ENCODE data around the gene GPR146. TPM values are rescaled to one million over a fixed set of nuclear protein-coding genes. Genes with fewer than 3 reads are reported as not detected.
A peak's percentile ranks its signal among the peaks of the same experiment; 100 is the strongest.

GPR146 gene
- total RNA-seq, 1 experiment from 2014 or later, result 0.92 TPM

DNA sequence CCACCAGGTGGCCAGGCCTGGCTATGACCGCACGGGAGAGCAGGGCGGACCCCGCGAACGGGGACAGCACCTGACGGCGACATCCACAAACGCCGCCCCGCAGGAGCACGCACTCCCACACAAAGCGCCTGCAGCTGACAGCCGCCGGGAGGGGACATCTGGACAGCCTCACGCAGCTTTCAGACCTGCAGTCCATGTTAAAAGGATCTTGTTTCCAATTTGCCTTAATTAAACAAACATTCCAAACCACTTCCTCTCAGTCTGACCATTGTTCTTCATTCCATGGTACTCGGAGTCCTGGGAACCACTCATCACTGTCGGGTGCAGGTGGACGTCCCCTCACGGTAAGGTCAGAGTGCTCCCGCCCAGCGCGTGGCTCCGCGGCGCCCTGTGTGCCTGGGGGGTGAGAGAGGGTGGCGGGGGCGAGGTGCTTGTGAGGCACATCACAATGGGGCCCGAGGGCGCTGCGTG, 37.6 kb downstream of the GPR146 start:
- no peaks in the 10 kb centered on the region for H3K9me3 Mint-ChIP-seq
- DNase-seq (ENCODE audit: low spot score) (no peak), ATAC-seq (no peak)
- H3K4me3 Mint-ChIP-seq, result no peak overlapping the region
- CTCF ChIA-PET, result interaction anchor here (1.1 to 1.4 kb wide), 2 partner anchors 16 to 42 kb away, joined by 3 read pairs; no protein-coding TSS in a partner anchor
- no peaks in the 10 kb centered on the region for H3K36me3 Mint-ChIP-seq
- peak overlapping the region; percentile 75 for H3K27ac Mint-ChIP-seq
- peaks cover under 1% of the 10 kb centered on the region for H3K4me1 Mint-ChIP-seq
- TF ChIP-seq GTF2I (CRISPR knock-in tag; conservative IDR thresholded peaks at IDR 0.05) (no peak), HMGA2 (CRISPR knock-in tag; IDR thresholded peaks at IDR 0.05) (no peak), ZNF138 (CRISPR knock-in tag; conservative IDR thresholded peaks at IDR 0.05) (no peak), ATF1 (CRISPR knock-in tag; IDR thresholded peaks at IDR 0.05) (no peak), MYBL2 (CRISPR knock-in tag; IDR thresholded peaks at IDR 0.05) (no peak), ZNF416 (CRISPR knock-in tag; IDR thresholded peaks at IDR 0.05) (no peak), SMAD4 (CRISPR knock-in tag; IDR thresholded peaks at IDR 0.05) (no peak)
- TF ChIP-seq, protein P1, sequence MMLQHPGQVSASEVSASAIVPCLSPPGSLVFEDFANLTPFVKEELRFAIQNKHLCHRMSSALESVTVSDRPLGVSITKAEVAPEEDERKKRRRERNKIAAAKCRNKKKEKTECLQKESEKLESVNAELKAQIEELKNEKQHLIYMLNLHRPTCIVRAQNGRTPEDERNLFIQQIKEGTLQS (CRISPR knock-in tag; conservative IDR thresholded peaks at IDR 0.05), result no peak
- TF ChIP-seq, protein P2, sequence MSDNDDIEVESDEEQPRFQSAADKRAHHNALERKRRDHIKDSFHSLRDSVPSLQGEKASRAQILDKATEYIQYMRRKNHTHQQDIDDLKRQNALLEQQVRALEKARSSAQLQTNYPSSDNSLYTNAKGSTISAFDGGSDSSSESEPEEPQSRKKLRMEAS (CRISPR knock-in tag; IDR thresholded peaks at IDR 0.05), result no peak
- TF ChIP-seq, protein P3, sequence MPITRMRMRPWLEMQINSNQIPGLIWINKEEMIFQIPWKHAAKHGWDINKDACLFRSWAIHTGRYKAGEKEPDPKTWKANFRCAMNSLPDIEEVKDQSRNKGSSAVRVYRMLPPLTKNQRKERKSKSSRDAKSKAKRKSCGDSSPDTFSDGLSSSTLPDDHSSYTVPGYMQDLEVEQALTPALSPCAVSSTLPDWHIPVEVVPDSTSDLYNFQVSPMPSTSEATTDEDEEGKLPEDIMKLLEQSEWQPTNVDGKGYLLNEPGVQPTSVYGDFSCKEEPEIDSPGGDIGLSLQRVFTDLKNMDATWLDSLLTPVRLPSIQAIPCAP (CRISPR knock-in tag; IDR thresholded peaks at IDR 0.05), result no peak
- TF ChIP-seq, protein P4, sequence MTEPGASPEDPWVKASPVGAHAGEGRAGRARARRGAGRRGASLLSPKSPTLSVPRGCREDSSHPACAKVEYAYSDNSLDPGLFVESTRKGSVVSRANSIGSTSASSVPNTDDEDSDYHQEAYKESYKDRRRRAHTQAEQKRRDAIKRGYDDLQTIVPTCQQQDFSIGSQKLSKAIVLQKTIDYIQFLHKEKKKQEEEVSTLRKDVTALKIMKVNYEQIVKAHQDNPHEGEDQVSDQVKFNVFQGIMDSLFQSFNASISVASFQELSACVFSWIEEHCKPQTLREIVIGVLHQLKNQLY (CRISPR knock-in tag; IDR thresholded peaks at IDR 0.05), result no peak
- TF ChIP-seq, protein P5, sequence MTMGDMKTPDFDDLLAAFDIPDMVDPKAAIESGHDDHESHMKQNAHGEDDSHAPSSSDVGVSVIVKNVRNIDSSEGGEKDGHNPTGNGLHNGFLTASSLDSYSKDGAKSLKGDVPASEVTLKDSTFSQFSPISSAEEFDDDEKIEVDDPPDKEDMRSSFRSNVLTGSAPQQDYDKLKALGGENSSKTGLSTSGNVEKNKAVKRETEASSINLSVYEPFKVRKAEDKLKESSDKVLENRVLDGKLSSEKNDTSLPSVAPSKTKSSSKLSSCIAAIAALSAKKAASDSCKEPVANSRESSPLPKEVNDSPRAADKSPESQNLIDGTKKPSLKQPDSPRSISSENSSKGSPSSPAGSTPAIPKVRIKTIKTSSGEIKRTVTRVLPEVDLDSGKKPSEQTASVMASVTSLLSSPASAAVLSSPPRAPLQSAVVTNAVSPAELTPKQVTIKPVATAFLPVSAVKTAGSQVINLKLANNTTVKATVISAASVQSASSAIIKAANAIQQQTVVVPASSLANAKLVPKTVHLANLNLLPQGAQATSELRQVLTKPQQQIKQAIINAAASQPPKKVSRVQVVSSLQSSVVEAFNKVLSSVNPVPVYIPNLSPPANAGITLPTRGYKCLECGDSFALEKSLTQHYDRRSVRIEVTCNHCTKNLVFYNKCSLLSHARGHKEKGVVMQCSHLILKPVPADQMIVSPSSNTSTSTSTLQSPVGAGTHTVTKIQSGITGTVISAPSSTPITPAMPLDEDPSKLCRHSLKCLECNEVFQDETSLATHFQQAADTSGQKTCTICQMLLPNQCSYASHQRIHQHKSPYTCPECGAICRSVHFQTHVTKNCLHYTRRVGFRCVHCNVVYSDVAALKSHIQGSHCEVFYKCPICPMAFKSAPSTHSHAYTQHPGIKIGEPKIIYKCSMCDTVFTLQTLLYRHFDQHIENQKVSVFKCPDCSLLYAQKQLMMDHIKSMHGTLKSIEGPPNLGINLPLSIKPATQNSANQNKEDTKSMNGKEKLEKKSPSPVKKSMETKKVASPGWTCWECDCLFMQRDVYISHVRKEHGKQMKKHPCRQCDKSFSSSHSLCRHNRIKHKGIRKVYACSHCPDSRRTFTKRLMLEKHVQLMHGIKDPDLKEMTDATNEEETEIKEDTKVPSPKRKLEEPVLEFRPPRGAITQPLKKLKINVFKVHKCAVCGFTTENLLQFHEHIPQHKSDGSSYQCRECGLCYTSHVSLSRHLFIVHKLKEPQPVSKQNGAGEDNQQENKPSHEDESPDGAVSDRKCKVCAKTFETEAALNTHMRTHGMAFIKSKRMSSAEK (CRISPR knock-in tag; IDR thresholded peaks at IDR 0.05; ENCODE audit: borderline replicate concordance), result no peak
- TF ChIP-seq, protein P6, sequence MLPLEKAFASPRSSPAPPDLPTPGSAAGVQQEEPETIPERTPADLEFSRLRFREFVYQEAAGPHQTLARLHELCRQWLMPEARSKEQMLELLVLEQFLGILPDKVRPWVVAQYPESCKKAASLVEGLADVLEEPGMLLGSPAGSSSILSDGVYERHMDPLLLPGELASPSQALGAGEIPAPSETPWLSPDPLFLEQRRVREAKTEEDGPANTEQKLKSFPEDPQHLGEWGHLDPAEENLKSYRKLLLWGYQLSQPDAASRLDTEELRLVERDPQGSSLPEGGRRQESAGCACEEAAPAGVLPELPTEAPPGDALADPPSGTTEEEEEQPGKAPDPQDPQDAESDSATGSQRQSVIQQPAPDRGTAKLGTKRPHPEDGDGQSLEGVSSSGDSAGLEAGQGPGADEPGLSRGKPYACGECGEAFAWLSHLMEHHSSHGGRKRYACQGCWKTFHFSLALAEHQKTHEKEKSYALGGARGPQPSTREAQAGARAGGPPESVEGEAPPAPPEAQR (CRISPR knock-in tag; IDR thresholded peaks at IDR 0.05), result no peak
- H3K27me3 Mint-ChIP-seq (ENCODE audit: low read depth), result no peaks in the 10 kb centered on the region
- POLR2A ChIA-PET, result no interaction called here

DNA sequence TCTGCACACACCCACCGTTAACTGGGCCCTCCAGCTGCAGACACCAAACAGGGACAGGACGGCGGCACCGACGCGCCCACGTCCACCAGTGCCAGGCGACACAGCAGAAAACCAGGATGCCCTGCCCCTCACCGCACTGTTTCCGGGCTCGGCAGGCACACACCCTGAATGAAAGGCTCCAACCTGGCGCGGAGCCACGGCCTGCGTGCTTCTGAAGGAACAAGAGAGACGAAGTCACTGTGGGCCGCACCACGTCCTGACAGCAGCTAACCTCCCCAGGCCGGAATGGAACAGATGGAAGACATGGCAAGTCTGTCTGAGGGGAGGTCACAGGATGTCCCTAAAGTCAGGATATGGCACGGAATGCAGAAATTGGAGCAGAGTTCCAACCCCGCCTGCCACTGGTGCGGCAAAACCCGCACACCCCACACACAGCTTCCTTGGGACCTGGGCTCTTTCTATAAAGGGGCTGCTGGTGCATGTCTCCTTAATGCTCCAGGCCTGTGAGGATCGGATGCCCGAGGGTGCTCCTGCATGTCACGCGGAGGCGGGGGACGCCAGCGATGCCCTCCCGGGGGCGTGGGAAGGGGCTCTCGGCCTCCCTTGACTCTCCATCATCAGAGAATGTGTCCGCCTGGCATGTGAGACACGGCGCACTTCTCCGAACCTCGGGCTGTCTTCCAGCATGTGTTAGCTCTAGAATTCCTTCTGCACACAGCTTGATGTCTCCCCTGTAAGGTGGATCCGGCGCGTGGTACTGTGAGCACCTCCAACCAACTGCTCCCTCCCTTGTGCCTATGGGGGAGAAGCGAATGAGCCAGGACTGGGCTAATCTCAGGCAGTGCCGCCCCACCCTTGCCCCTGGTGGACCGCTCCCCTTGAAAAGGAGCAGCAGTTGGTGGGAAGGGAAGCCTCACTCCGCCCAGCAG, 39.6 kb downstream of the GPR146 start:
- DNase-seq (ENCODE audit: low spot score), result no peak
- ATAC-seq, result no peak
- H3K4me3 Mint-ChIP-seq, result no peak overlapping the region
- CTCF ChIA-PET, result interaction anchor here (1.0 kb wide), 1 partner anchor 18 kb away, joined by 4 read pairs; no protein-coding TSS in a partner anchor
- peaks cover 19% of the 10 kb centered on the region for H3K4me1 Mint-ChIP-seq
- TF ChIP-seq, protein P7, sequence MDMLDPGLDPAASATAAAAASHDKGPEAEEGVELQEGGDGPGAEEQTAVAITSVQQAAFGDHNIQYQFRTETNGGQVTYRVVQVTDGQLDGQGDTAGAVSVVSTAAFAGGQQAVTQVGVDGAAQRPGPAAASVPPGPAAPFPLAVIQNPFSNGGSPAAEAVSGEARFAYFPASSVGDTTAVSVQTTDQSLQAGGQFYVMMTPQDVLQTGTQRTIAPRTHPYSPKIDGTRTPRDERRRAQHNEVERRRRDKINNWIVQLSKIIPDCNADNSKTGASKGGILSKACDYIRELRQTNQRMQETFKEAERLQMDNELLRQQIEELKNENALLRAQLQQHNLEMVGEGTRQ (CRISPR knock-in tag; IDR thresholded peaks at IDR 0.05), result no peak
- TF ChIP-seq FOXJ3 (CRISPR knock-in tag; IDR thresholded peaks at IDR 0.05; ENCODE audit: borderline replicate concordance), result no peak
- no peak for TF ChIP-seq JAZF1 (CRISPR knock-in tag; IDR thresholded peaks at IDR 0.05)
- TF ChIP-seq, protein P8, sequence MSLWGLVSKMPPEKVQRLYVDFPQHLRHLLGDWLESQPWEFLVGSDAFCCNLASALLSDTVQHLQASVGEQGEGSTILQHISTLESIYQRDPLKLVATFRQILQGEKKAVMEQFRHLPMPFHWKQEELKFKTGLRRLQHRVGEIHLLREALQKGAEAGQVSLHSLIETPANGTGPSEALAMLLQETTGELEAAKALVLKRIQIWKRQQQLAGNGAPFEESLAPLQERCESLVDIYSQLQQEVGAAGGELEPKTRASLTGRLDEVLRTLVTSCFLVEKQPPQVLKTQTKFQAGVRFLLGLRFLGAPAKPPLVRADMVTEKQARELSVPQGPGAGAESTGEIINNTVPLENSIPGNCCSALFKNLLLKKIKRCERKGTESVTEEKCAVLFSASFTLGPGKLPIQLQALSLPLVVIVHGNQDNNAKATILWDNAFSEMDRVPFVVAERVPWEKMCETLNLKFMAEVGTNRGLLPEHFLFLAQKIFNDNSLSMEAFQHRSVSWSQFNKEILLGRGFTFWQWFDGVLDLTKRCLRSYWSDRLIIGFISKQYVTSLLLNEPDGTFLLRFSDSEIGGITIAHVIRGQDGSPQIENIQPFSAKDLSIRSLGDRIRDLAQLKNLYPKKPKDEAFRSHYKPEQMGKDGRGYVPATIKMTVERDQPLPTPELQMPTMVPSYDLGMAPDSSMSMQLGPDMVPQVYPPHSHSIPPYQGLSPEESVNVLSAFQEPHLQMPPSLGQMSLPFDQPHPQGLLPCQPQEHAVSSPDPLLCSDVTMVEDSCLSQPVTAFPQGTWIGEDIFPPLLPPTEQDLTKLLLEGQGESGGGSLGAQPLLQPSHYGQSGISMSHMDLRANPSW (CRISPR knock-in tag; conservative IDR thresholded peaks at IDR 0.05; ENCODE audit: low read depth), result no peak
- no peak for TF ChIP-seq ZNF121 (CRISPR knock-in tag; IDR thresholded peaks at IDR 0.05)
- no peak for TF ChIP-seq FOXK1 (CRISPR knock-in tag; IDR thresholded peaks at IDR 0.05)
- H3K36me3 Mint-ChIP-seq, result no peaks in the 10 kb centered on the region
- POLR2A ChIA-PET, result no interaction called here
- H3K27ac Mint-ChIP-seq, result no peak overlapping the region
- no peaks in the 10 kb centered on the region for H3K27me3 Mint-ChIP-seq (ENCODE audit: low read depth)
- H3K9me3 Mint-ChIP-seq, result no peaks in the 10 kb centered on the region
